Breast epithelium (tissue), 4 donors: ENCODE measurements around the gene RBM43. TPM values are rescaled to one million over a fixed set of nuclear protein-coding genes. Genes with fewer than 3 reads are reported as not detected.

Experiments
- DNase-seq, 2 donors: peaks; one replicate each; pipeline ENCODE4 v3.0.0-alpha.2; 2019; ENCODE audit warnings: low spot score in 2 of 2
- H3K27ac ChIP-seq, 2 donors: fragments of 200-600 bp; sonication (generic) in 1 of 2; one replicate each; pipeline ENCODE4 v1.5.1; 2016 to 2019; ENCODE audit warnings: mild to moderate bottlenecking in 1 of 2
- H3K27me3 ChIP-seq, 2 donors: fragments of 200-600 bp; sonication (generic) in 1 of 2; one replicate each; pipeline versions ENCODE4 v1.5.1 to v1.6.0; 2017 to 2019; ENCODE audit warnings: control low read depth in 1 of 2, mild to moderate bottlenecking in 1 of 2
- H3K36me3 ChIP-seq: fragments of 200-600 bp; one replicate; pipeline ENCODE4 v1.5.1; 2019
- H3K4me1 ChIP-seq, 2 donors: fragments of 200-600 bp; sonication (generic); one replicate each; pipeline ENCODE4 v1.5.1; 2016 to 2019; ENCODE audit warnings: control low read depth in 1 of 2
- H3K4me3 ChIP-seq, 3 donors: fragments of 200-600 bp; sonication (generic); 1 replicate in 2 of 3; 2 replicates in 1 of 3; pipeline ENCODE4 v1.5.1; 2016 to 2019; ENCODE audit warnings: mild to moderate bottlenecking in 3 of 3, moderate library complexity in 2 of 3
- H3K9me3 ChIP-seq, 2 donors: fragments of 200-600 bp; sonication (generic) in 1 of 2; one replicate each; pipeline ENCODE4 v1.5.1; 2016 to 2019; ENCODE audit warnings: control low read depth in 1 of 2
- CTCF ChIP-seq, 3 donors: fragments of 450-650 bp; IDR thresholded peaks; one replicate each; pipeline ENCODE4 v1.5.1; 2016 to 2017; ENCODE audit warnings: antibody characterized with exemption in 3 of 3, mild to moderate bottlenecking in 3 of 3, moderate library complexity in 3 of 3
- POLR2A ChIP-seq: fragments of 450-650 bp; IDR thresholded peaks from one replicate; pipeline ENCODE4 v1.6.1; 2016; ENCODE audit warnings: antibody characterized with exemption, mild to moderate bottlenecking, moderate library complexity
- POLR2AphosphoS5 ChIP-seq, 3 donors: sonication (generic); formaldehyde crosslinking; IDR thresholded peaks; one replicate each; pipeline ENCODE4 v1.6.1; 2017; ENCODE audit warnings: antibody characterized with exemption in 3 of 3
- intact Hi-C: fragments of 100-400 bp; cut with DNase I; formaldehyde crosslinking; loops from one replicate; pipeline ENCODE4 v1.15.1; 2023; ENCODE audit warnings: low total_unique reads
- total RNA-seq, 3 donors: library from RNA; depleted of rRNA; stranded (reverse); fragments of >200 nt; gene quantifications; one replicate each; pipeline ENCODE4 v1.1.0, GENCODE V29; 2016

The RBM43 gene
- total RNA-seq, 3 donors from 2014 or later: 4.6 to 6.6 (median 5.0) TPM

GRCh38 chr2:151230627-151231140 lies 31.0 kb downstream of the RBM43 start:
- intact Hi-C loops: no loop called here
- Histone ChIP-seq H3K4me1 (no peaks in the 10 kb centered on the region), H3K27me3 (no peaks in the 10 kb centered on the region), H3K9me3 (no peaks in the 10 kb centered on the region), H3K4me3 (no peak overlapping the region), H3K36me3 (no peaks in the 10 kb centered on the region), H3K27ac (no peak overlapping the region)
- DNase-seq: no peak
- TF ChIP-seq CTCF (IDR thresholded peaks at IDR 0.05) (no peak), POLR2A (no peak), POLR2AphosphoS5 (IDR thresholded peaks at IDR 0.05) (no peak)

GRCh38 chr2:151228847-151229512 lies 32.7 kb downstream of the RBM43 start:
- TF ChIP-seq CTCF (IDR thresholded peaks at IDR 0.05) (no peak), POLR2AphosphoS5 (IDR thresholded peaks at IDR 0.05) (no peak), POLR2A (no peak)
- Histone ChIP-seq H3K4me1 (no peaks in the 10 kb centered on the region), H3K27me3 (no peaks in the 10 kb centered on the region), H3K27ac (no peak overlapping the region), H3K9me3 (no peaks in the 10 kb centered on the region), H3K4me3 (no peak overlapping the region), H3K36me3 (no peaks in the 10 kb centered on the region)
- intact Hi-C loops: no loop called here
- DNase-seq: no peak

GRCh38 chr2:151217343-151217742 lies 44.3 kb downstream of the RBM43 start:
- H3K27me3 ChIP-seq: no peaks in the 10 kb centered on the region
- no peaks in the 10 kb centered on the region for H3K36me3 ChIP-seq
- no peak overlapping the region for H3K27ac ChIP-seq
- H3K4me3 ChIP-seq: no peak overlapping the region
- no peaks in the 10 kb centered on the region for H3K9me3 ChIP-seq
- intact Hi-C loops: no loop called here
- DNase-seq: no peak
- TF ChIP-seq POLR2A: no peak
- no peak for TF ChIP-seq CTCF (IDR thresholded peaks at IDR 0.05)
- no peak for TF ChIP-seq POLR2AphosphoS5 (IDR thresholded peaks at IDR 0.05)
- H3K4me1 ChIP-seq: no peaks in the 10 kb centered on the region

- H3K36me3 ChIP-seq: no peaks in the 10 kb centered on the region
- no peak for DNase-seq
- no peaks in the 10 kb centered on the region for H3K27me3 ChIP-seq
- H3K4me1 ChIP-seq: no peaks in the 10 kb centered on the region
- H3K27ac ChIP-seq: no peak overlapping the region
- H3K9me3 ChIP-seq: no peaks in the 10 kb centered on the region
- no peak overlapping the region for H3K4me3 ChIP-seq
- intact Hi-C loops: no loop called here
- TF ChIP-seq POLR2A: no peak
- TF ChIP-seq POLR2AphosphoS5 (IDR thresholded peaks at IDR 0.05): no peak
- no peak for TF ChIP-seq CTCF (IDR thresholded peaks at IDR 0.05)
These were observed 54.6 kb downstream of the RBM43 start for GRCh38 chr2:151207100-151207499.

- H3K9me3 ChIP-seq: no peaks in the 10 kb centered on the region
- no peaks in the 10 kb centered on the region for H3K4me1 ChIP-seq
- no peaks in the 10 kb centered on the region for H3K27me3 ChIP-seq
- TF ChIP-seq CTCF (IDR thresholded peaks at IDR 0.05) (no peak), POLR2AphosphoS5 (IDR thresholded peaks at IDR 0.05) (no peak), POLR2A (no peak)
- DNase-seq: no peak
- H3K4me3 ChIP-seq: no peak overlapping the region
- intact Hi-C loops: no loop called here
- no peak overlapping the region for H3K27ac ChIP-seq
- H3K36me3 ChIP-seq: no peaks in the 10 kb centered on the region
These were observed 55.2 kb downstream of the RBM43 start for GRCh38 chr2:151206446-151206968.
